PC-9 (cell line): Measurements from ENCODE around the gene CALN1.

Source experiments
- CTCF ChIP-seq: fragments of 200-600 bp; sonication (generic); conservative IDR thresholded peaks from 2 replicates; pipeline ENCODE4 v1.6.1; 2017; ENCODE audit warnings: mixed run types, antibody characterized with exemption, mild to moderate bottlenecking, moderate library complexity
- EZH2 ChIP-seq: fragments of 200-600 bp; sonication (generic); IDR thresholded peaks from 2 replicates; pipeline ENCODE4 v1.8.0; 2017; ENCODE audit warnings: antibody characterized with exemption, low read depth

GRCh38 chr7:72080341-72080766, 331.8 kb downstream of the CALN1 start:
- TF ChIP-seq CTCF (no peak), EZH2 (no peak)
